ENCODE results near the gene CFAP90. TPM values are rescaled to one million over a fixed set of nuclear protein-coding genes. Genes with fewer than 3 reads are reported as not detected.

CFAP90 gene
- total RNA-seq, 1 donor, result not detected

DNA sequence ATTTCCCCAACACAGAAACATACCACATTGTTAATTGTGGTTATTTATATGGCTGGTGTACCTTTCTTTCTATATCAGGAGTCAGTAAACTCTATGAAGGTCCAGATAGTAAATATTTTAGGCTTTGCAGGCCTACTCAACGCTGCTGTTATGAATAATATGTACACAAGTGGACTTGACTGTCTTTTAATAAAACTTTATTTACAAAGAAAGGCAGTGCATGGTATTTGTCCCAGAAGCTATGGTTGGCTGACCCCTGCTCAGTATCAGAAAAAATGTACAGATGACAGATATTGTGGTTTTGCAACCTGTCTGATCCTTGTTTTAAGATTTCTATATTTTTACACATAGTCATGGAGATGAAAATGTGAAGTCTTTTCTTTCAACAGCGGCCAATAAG is 23.7 kb upstream of the CFAP90 start:
- peaks cover 39% of the 10 kb centered on the region for H3K4me1 ChIP-seq (ENCODE audit: insufficient read depth, low read length)
- no peak overlapping the region for H3K4me3 ChIP-seq (ENCODE audit: low read length)
- H3K9me3 ChIP-seq (ENCODE audit: low read depth, low read length), result no peaks in the 10 kb centered on the region
- no peaks in the 10 kb centered on the region for H3K27me3 ChIP-seq (ENCODE audit: insufficient read depth, low read length)

- Histone ChIP-seq H3K4me3 (ENCODE audit: low read length) (no peak overlapping the region), H3K27me3 (ENCODE audit: insufficient read depth, low read length) (no peaks in the 10 kb centered on the region), H3K9me3 (ENCODE audit: low read depth, low read length) (no peaks in the 10 kb centered on the region), H3K4me1 (ENCODE audit: insufficient read depth, low read length) (peaks cover 30% of the 10 kb centered on the region)
These were observed 22.3 kb upstream of the CFAP90 start for GRCh38 chr5:7873216-7873615.

DNA sequence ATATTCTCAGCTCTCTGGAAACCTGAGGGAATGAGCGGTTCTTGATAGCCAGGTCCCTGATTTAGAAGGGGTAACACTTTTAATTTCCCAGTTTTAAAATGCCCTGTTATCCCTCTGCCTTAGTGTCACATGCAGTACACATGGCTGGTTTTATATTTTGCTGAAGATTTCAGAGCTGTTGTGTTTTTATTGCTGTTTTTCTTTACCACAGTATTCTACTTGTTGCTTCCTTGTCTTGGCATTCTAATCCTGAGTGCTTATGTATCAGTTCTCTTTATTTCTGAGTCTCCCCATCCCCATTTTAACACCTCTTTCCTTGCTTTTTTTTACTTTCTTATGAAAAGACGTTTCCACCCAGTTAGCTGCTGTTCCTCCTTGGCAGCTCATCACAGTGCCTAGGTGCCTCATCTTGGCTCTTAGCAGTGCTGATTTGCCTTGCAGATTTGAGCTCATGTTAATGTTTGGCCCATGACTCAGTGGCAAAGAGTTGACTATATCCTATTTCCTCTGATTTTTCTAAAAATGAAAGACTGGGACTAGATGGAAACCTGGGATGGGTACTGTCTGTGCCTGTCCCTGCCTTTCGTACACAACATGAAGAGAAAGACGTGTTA is 21.7 kb upstream of the CFAP90 start:
- Histone ChIP-seq H3K4me1 (ENCODE audit: insufficient read depth, low read length) (peaks cover 27% of the 10 kb centered on the region), H3K9me3 (ENCODE audit: low read depth, low read length) (no peaks in the 10 kb centered on the region), H3K27me3 (ENCODE audit: insufficient read depth, low read length) (no peaks in the 10 kb centered on the region), H3K4me3 (ENCODE audit: low read length) (no peak overlapping the region)

- Histone ChIP-seq H3K27me3 (ENCODE audit: insufficient read depth, low read length) (no peaks in the 10 kb centered on the region), H3K4me1 (ENCODE audit: insufficient read depth, low read length) (peaks cover 32% of the 10 kb centered on the region), H3K4me3 (ENCODE audit: low read length) (no peak overlapping the region), H3K9me3 (ENCODE audit: low read depth, low read length) (no peaks in the 10 kb centered on the region)
These were observed 20.7 kb upstream of the CFAP90 start for GRCh38 chr5:7871653-7872052.

GRCh38 chr5:7869474-7870136 is 18.7 kb upstream of the CFAP90 start:
- H3K4me1 ChIP-seq (ENCODE audit: insufficient read depth, low read length), result peaks cover 32% of the 10 kb centered on the region
- no peaks in the 10 kb centered on the region for H3K9me3 ChIP-seq (ENCODE audit: low read depth, low read length)
- H3K4me3 ChIP-seq (ENCODE audit: low read length), result peak overlapping the region; percentile 75
- no peaks in the 10 kb centered on the region for H3K27me3 ChIP-seq (ENCODE audit: insufficient read depth, low read length)

DNA sequence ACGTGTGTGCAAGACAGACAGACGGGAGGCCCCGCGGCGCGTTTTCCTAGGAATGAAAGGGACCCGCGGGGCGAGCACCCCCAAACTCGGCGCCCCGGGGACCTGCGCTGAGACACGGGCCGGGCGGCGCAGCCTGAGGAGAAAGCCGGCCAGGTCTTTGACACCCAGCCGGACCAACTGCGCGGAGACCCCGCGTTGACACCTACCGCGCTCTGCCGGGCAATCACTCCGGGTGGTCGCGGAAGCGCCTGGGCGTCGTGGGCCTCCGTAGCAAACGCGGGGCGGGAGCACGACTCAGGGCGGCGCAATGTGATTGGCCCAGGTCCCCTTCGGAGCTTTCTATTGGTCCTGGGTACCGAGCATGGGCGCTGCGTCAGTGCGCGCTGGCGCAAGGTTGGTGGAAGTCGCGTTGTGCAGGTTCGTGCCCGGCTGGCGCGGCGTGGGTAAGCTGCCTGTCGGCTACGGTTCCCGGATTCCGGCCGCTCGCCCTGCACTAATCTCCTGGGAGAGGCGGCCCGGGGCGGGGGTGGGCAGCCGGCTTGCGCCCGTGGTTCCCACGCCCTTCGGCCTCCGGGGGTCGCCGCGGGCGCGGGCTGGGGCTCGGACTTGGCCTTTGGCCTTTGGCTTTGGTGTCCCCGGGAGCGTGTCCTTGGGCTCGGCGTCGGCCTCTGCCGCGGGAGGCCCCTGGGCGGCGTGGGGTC is 18.0 kb upstream of the CFAP90 start, which contains the start of the genes FASTKD3 and MTRR:
TSS of gene FASTKD3 (minus strand) at position 259 of the 701 bp plus-strand sequence. CDS start 948 bp downstream, outside the sequence.
TSS of gene MTRR (plus strand) at position 376 of the 701 bp plus-strand sequence. CDS start 1,647 bp downstream, outside the sequence.
- no peaks in the 10 kb centered on the region for H3K27me3 ChIP-seq (ENCODE audit: insufficient read depth, low read length)
- peak within 1 kb of the TSS; percentile 75 for H3K4me3 ChIP-seq (ENCODE audit: low read length)
- H3K9me3 ChIP-seq (ENCODE audit: low read depth, low read length), result no peaks in the 10 kb centered on the region
- peaks cover 32% of the 10 kb centered on the region for H3K4me1 ChIP-seq (ENCODE audit: insufficient read depth, low read length)

DNA sequence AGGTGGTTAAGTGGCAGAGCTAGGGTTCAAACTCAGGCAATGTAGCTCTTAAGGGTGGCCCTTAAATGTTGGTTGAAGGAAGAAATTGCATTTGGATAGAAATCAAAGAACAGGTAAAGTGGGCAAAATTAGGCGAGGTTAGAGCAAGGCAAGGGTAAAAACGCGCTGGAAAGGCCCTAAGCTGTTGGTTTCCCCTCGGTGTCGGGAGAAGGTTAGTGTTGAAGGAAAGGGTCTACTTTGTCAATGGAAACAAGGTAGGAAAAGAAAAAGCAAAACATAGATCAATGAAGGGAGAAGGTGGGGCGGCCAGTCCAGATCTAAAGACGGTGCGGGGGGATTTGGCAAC is 17.5 kb upstream of the CFAP90 start:
- H3K4me3 ChIP-seq (ENCODE audit: low read length), result peak overlapping the region; percentile 75
- H3K27me3 ChIP-seq (ENCODE audit: insufficient read depth, low read length), result no peaks in the 10 kb centered on the region
- no peaks in the 10 kb centered on the region for H3K9me3 ChIP-seq (ENCODE audit: low read depth, low read length)
- H3K4me1 ChIP-seq (ENCODE audit: insufficient read depth, low read length), result peaks cover 32% of the 10 kb centered on the region

DNA sequence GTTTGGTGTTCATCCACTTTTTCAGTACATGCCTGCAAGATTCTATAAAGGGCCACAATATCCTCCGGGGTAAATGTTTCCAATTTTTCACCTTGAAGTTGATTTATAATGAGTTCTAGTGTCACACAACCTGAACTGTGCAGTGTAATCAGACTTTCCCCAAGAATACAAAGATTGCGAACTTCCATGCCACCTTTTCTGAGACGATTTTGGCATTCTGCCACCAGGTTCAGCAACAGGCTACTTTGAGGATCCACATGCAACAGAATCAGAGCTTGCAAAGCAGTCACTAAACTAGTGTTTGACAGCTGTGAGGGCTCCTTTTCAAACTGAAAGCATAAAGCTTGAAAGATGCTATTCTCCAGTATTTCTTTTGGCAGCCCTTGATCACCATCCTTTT is 16.3 kb upstream of the CFAP90 start:
- peaks cover 32% of the 10 kb centered on the region for H3K4me1 ChIP-seq (ENCODE audit: insufficient read depth, low read length)
- H3K9me3 ChIP-seq (ENCODE audit: low read depth, low read length), result no peaks in the 10 kb centered on the region
- H3K4me3 ChIP-seq (ENCODE audit: low read length), result no peak overlapping the region

GRCh38 chr5:7866196-7866595 is 15.3 kb upstream of the CFAP90 start:
- H3K9me3 ChIP-seq (ENCODE audit: low read depth, low read length), result no peaks in the 10 kb centered on the region
- H3K4me1 ChIP-seq (ENCODE audit: insufficient read depth, low read length), result peaks cover 26% of the 10 kb centered on the region
- no peaks in the 10 kb centered on the region for H3K27me3 ChIP-seq (ENCODE audit: insufficient read depth, low read length)
- H3K4me3 ChIP-seq (ENCODE audit: low read length), result no peak overlapping the region

More for the DNA sequence above, 16.3 kb upstream of the CFAP90 start:
- no peaks in the 10 kb centered on the region for H3K27me3 ChIP-seq (ENCODE audit: insufficient read depth, low read length)

DNA sequence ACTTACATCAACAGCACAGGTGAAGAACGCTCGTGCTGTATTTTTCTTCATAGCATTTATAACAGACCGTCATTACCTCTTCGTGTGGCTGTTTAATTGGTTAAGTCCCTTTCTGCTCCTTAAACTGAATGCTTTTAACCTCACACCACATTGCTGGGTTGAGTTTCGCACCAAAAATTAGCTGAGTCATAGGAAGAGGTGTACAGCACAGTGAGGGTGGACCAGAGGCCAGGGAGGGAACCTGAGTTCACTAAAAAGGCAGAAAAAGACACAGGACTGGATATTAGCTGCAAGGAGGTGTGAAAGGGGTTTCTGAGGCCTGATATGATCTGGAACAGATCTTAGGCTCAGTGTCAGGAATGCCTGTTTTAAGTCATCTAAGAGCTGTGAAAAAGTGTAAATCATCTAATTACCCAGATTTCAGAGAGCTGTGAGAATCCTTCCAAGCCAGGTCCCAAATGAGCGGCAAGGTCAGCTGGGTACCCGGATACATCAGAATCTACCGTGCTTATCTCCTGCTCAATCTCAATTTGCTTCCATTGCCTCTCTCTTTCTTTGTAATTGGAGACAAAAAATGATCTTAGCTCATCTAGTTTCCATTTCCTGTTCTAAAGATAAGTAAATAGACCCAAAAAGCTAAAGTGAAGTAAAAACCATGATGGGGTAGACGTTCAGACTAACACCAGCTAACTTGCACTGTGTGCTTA is 7.1 kb upstream of the CFAP90 start:
- Histone ChIP-seq H3K27me3 (ENCODE audit: insufficient read depth, low read length) (peaks cover 4% of the 10 kb centered on the region), H3K9me3 (ENCODE audit: low read depth, low read length) (no peaks in the 10 kb centered on the region), H3K4me3 (ENCODE audit: low read length) (no peak overlapping the region), H3K4me1 (ENCODE audit: insufficient read depth, low read length) (peaks cover 5% of the 10 kb centered on the region)

GRCh38 chr5:7857361-7857760 is 6.4 kb upstream of the CFAP90 start:
- Histone ChIP-seq H3K9me3 (ENCODE audit: low read depth, low read length) (no peaks in the 10 kb centered on the region), H3K4me1 (ENCODE audit: insufficient read depth, low read length) (peaks cover 5% of the 10 kb centered on the region), H3K27me3 (ENCODE audit: insufficient read depth, low read length) (peaks cover 5% of the 10 kb centered on the region), H3K4me3 (ENCODE audit: low read length) (no peak overlapping the region)

DNA sequence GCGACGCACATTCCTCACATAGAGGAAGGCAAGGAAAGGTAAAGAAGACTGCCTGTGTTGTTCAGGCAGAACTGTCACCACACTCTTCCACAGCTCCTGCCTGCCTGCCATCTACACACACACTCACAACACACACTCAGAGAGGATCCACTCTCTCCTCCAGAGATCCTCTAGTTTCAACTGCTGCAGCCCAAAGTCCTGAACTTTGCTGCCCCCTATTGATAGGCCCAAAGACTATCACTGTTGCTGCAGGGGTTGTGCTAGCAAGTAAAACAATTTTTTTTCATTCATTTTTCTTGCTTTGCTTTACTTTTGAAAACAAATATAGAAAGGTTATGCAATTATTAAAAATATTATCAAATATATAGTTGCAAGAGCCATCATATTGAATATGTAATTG is 5.9 kb upstream of the CFAP90 start:
- H3K27me3 ChIP-seq (ENCODE audit: insufficient read depth, low read length), result peaks cover 10% of the 10 kb centered on the region
- no peaks in the 10 kb centered on the region for H3K9me3 ChIP-seq (ENCODE audit: low read depth, low read length)
- no peak overlapping the region for H3K4me3 ChIP-seq (ENCODE audit: low read length)
- peaks cover 5% of the 10 kb centered on the region for H3K4me1 ChIP-seq (ENCODE audit: insufficient read depth, low read length)

- H3K4me3 ChIP-seq (ENCODE audit: low read length), result no peak overlapping the region
- peaks cover 10% of the 10 kb centered on the region for H3K4me1 ChIP-seq (ENCODE audit: insufficient read depth, low read length)
- H3K9me3 ChIP-seq (ENCODE audit: low read depth, low read length), result no peaks in the 10 kb centered on the region
- H3K27me3 ChIP-seq (ENCODE audit: insufficient read depth, low read length), result peaks cover 21% of the 10 kb centered on the region
These were observed 4.7 kb upstream of the CFAP90 start for GRCh38 chr5:7855611-7856010.

- H3K9me3 ChIP-seq (ENCODE audit: low read depth, low read length), result no peaks in the 10 kb centered on the region
- no peak overlapping the region for H3K4me3 ChIP-seq (ENCODE audit: low read length)
- peaks cover 41% of the 10 kb centered on the region for H3K27me3 ChIP-seq (ENCODE audit: insufficient read depth, low read length)
- peaks cover 10% of the 10 kb centered on the region for H3K4me1 ChIP-seq (ENCODE audit: insufficient read depth, low read length)
These were observed 2.1 kb upstream of the CFAP90 start for GRCh38 chr5:7852988-7853387.

- Histone ChIP-seq H3K4me3 (ENCODE audit: low read length) (no peak overlapping the region), H3K27me3 (ENCODE audit: insufficient read depth, low read length) (peaks cover 44% of the 10 kb centered on the region), H3K4me1 (ENCODE audit: insufficient read depth, low read length) (peaks cover 9% of the 10 kb centered on the region), H3K9me3 (ENCODE audit: low read depth, low read length) (no peaks in the 10 kb centered on the region)
These were observed 1.6 kb upstream of the CFAP90 start for GRCh38 chr5:7852542-7852941.
